Neural progenitor cell (in vitro differentiated cells): Measurements from ENCODE around the gene C2CD2L. TPM values are rescaled to one million over a fixed set of nuclear protein-coding genes. Genes with fewer than 3 reads are reported as not detected.

Source experiments
- DNase-seq: peaks from one replicate; pipeline ENCODE4 v3.0.0-alpha.2; 2016; ENCODE audit warnings: low spot score
- H2AFZ ChIP-seq: fragments of 200-600 bp; sonication (generic); replicated peaks from 2 replicates; pipeline ENCODE4 v1.6.1; 2016; ENCODE audit warnings: antibody characterized with exemption
- H3F3A ChIP-seq: fragments of 200-600 bp; sonication (generic); 2 replicates; pipeline ENCODE4 v1.6.1; 2016; ENCODE audit warnings: antibody characterized with exemption, low read depth
- H3K27ac ChIP-seq: fragments of 200-600 bp; sonication (generic); 2 replicates; pipeline ENCODE4 v1.5.1; 2016; ENCODE audit warnings: mild to moderate bottlenecking
- H3K27me3 ChIP-seq: fragments of 200-600 bp; sonication (generic); 2 replicates; pipeline ENCODE4 v1.6.1; 2016; ENCODE audit warnings: mild to moderate bottlenecking, moderate library complexity
- H3K36me3 ChIP-seq: fragments of 200-600 bp; sonication (generic); 2 replicates; pipeline ENCODE4 v1.5.1; 2016
- H3K4me1 ChIP-seq: fragments of 200-600 bp; sonication (generic); 2 replicates; pipeline ENCODE4 v1.6.1; 2016; ENCODE audit warnings: mixed run types
- H3K4me2 ChIP-seq: fragments of 200-600 bp; sonication (generic); 2 replicates; pipeline ENCODE4 v1.6.1; 2016
- H3K4me3 ChIP-seq: fragments of 200-600 bp; sonication (generic); 2 replicates; pipeline ENCODE4 v1.5.1; 2016
- H3K79me2 ChIP-seq: fragments of 200-600 bp; sonication (generic); 2 replicates; pipeline ENCODE4 v1.6.1; 2016; ENCODE audit warnings: low read depth
- H3K9ac ChIP-seq: fragments of 200-600 bp; sonication (generic); 2 replicates; pipeline ENCODE4 v1.6.1; 2016
- H3K9me3 ChIP-seq: fragments of 200-600 bp; sonication (generic); 2 replicates; pipeline ENCODE4 v1.5.1; 2016; ENCODE audit warnings: low read depth
- H4K20me1 ChIP-seq: fragments of 200-600 bp; sonication (generic); 2 replicates; pipeline ENCODE4 v1.6.1; 2016; ENCODE audit warnings: low read depth
- H3K27ac Mint-ChIP-seq: 3 replicates; pipeline ENCODE4 v1.8.0; 2021; ENCODE audit warnings: mixed read lengths
- H3K27me3 Mint-ChIP-seq: 2 replicates; pipeline ENCODE4 v1.8.0; 2022; ENCODE audit warnings: low read depth, mild to moderate bottlenecking, inconsistent platforms, moderate library complexity, mixed read lengths; ENCODE audit not compliant: insufficient read depth
- H3K36me3 Mint-ChIP-seq: 3 replicates; pipeline ENCODE4 v1.8.0; 2021; ENCODE audit warnings: mixed read lengths
- H3K4me1 Mint-ChIP-seq: 3 replicates; pipeline ENCODE4 v1.8.0; 2021; ENCODE audit warnings: mixed read lengths
- H3K4me3 Mint-ChIP-seq: 3 replicates; pipeline ENCODE4 v1.8.0; 2021; ENCODE audit warnings: mild to moderate bottlenecking, moderate library complexity, mixed read lengths
- H3K9me3 Mint-ChIP-seq: 3 replicates; pipeline ENCODE4 v1.8.0; 2020; ENCODE audit warnings: mixed read lengths
- EZH2 ChIP-seq: fragments of 200-600 bp; sonication (generic); IDR thresholded peaks from 2 replicates; pipeline ENCODE4 v1.6.1; 2017; ENCODE audit warnings: antibody characterized with exemption, mild to moderate bottlenecking, moderate library complexity
- EZH2phosphoT487 ChIP-seq: fragments of 200-600 bp; sonication (generic); IDR thresholded peaks from 2 replicates; pipeline ENCODE4 v1.6.1; 2017; ENCODE audit warnings: antibody characterized with exemption
- total RNA-seq: library from RNA; depleted of rRNA; stranded (reverse); fragments of >200 nt; gene quantifications from 2 replicates; pipeline ENCODE4 v1.2.3, GENCODE V29; 2015; ENCODE audit warnings: low replicate concordance
- TF ChIP-seq, protein P1 (sequence below): fragments of 200-600 bp; sonication (generic); IDR thresholded peaks from 2 replicates; pipeline ENCODE4 v1.5.1; 2017; ENCODE audit warnings: antibody characterized with exemption, mild to moderate bottlenecking

The C2CD2L gene
- total RNA-seq, 1 donor from 2014 or later, result 1.5 TPM

DNA sequence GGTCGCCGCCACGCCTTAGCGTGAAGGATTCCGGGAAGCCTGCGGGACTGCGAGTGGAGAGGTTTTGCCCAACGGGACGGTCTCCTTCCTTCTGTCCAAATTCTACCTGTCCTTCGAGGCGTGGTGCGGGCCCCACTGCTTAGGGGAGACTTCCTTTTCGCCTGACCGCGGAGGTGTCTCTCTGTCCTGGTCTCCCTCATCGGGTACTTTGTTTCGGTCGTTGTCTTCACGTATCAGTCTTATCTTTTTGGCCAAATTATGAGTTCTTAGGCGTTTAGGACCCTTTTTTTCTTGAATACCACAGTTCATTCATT, 14.6 kb downstream of the C2CD2L start:
- TF ChIP-seq EZH2 (no peak), EZH2phosphoT487 (no peak)
- TF ChIP-seq, protein P1, sequence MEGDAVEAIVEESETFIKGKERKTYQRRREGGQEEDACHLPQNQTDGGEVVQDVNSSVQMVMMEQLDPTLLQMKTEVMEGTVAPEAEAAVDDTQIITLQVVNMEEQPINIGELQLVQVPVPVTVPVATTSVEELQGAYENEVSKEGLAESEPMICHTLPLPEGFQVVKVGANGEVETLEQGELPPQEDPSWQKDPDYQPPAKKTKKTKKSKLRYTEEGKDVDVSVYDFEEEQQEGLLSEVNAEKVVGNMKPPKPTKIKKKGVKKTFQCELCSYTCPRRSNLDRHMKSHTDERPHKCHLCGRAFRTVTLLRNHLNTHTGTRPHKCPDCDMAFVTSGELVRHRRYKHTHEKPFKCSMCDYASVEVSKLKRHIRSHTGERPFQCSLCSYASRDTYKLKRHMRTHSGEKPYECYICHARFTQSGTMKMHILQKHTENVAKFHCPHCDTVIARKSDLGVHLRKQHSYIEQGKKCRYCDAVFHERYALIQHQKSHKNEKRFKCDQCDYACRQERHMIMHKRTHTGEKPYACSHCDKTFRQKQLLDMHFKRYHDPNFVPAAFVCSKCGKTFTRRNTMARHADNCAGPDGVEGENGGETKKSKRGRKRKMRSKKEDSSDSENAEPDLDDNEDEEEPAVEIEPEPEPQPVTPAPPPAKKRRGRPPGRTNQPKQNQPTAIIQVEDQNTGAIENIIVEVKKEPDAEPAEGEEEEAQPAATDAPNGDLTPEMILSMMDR, result no peak
- peaks cover 20% of the 10 kb centered on the region for H3F3A ChIP-seq
- DNase-seq, result no peak
- no peaks in the 10 kb centered on the region for H3K27me3 ChIP-seq
- Mint-ChIP-seq H3K27ac (peak overlapping the region; percentile 5), H3K36me3 (peaks cover 5% of the 10 kb centered on the region), H3K27me3 (peaks cover 3% of the 10 kb centered on the region), H3K4me3 (peak overlapping the region; percentile 92), H3K9me3 (no peaks in the 10 kb centered on the region), H3K4me1 (peaks cover 19% of the 10 kb centered on the region)
- no peaks in the 10 kb centered on the region for H3K9me3 ChIP-seq
- peak overlapping the region; percentile 15 for H2AFZ ChIP-seq
- no peak overlapping the region for H3K27ac ChIP-seq
- peaks cover 43% of the 10 kb centered on the region for H3K79me2 ChIP-seq
- peak overlapping the region; percentile 93 for H3K4me2 ChIP-seq
- H3K9ac ChIP-seq, result peak overlapping the region; percentile 87
- H3K4me3 ChIP-seq, result peak overlapping the region; percentile 81
- H4K20me1 ChIP-seq, result peaks cover 12% of the 10 kb centered on the region
- H3K36me3 ChIP-seq, result no peaks in the 10 kb centered on the region
- H3K4me1 ChIP-seq, result peaks cover 12% of the 10 kb centered on the region

DNA sequence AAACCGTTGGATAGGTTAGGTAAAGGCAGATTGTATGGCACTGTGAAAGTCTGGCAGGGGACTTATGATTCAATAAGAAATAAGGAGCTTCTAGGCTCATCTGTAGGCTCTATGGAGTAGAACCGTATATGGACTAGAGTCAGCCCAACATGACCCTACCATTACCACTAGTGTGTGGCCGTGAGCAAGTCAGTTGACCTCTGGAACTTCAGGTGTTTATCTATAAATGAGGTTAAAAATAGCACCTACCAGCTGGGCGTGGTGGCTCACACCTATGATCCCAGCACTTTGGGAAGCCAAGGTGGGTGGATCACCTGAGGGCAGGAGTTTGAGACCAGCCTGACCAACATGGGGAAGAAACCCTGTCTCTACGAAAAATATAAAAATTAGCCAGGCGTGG, 18.7 kb downstream of the C2CD2L start:
- DNase-seq, result no peak
- H3K4me3 ChIP-seq, result no peak overlapping the region
- peaks cover 6% of the 10 kb centered on the region for H3K4me1 ChIP-seq
- TF ChIP-seq, protein P1, result no peak
- TF ChIP-seq EZH2, result no peak
- no peak for TF ChIP-seq EZH2phosphoT487
- no peak overlapping the region for H3K27ac Mint-ChIP-seq
- no peak overlapping the region for H3K4me3 Mint-ChIP-seq
- no peak overlapping the region for H3K27ac ChIP-seq
- no peak overlapping the region for H3K9ac ChIP-seq
- H2AFZ ChIP-seq, result no peak overlapping the region
- H4K20me1 ChIP-seq, result peaks cover 12% of the 10 kb centered on the region
- H3K36me3 Mint-ChIP-seq, result peaks cover 12% of the 10 kb centered on the region
- peaks cover 11% of the 10 kb centered on the region for H3K4me1 Mint-ChIP-seq
- peaks cover 43% of the 10 kb centered on the region for H3K79me2 ChIP-seq
- H3F3A ChIP-seq, result peaks cover 4% of the 10 kb centered on the region
- H3K27me3 ChIP-seq, result no peaks in the 10 kb centered on the region
- no peaks in the 10 kb centered on the region for H3K36me3 ChIP-seq
- H3K9me3 ChIP-seq, result no peaks in the 10 kb centered on the region
- no peaks in the 10 kb centered on the region for H3K9me3 Mint-ChIP-seq
- H3K27me3 Mint-ChIP-seq, result peaks cover 1% of the 10 kb centered on the region
- H3K4me2 ChIP-seq, result no peak overlapping the region

DNA sequence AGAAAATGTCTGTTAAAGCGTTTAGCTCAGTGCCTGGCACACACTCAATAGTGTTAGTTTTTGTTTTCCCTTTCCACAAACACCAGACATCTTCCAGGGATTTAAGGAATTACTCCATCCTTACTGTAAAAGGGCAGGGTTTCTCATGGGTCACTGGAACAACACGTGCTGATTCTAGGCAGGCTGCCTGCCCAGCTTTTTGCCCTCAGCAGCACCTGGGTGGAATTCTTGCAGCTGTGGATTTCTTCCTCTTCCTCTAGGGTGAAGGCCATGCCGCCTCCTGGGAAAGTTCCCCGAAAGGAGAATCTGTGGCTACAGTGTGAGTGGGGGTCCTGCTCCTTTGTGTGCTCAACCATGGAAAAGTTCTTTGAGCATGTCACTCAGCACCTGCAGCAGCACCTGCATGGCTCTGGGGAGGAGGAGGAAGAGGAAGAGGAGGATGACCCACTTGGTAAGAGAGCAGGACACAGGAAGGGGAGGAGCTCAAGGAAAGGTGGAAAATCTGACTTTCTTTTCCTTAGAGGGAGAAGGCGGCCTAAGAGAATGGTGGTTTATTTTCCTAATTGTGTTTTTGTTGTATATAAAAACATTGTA, 19.6 kb downstream of the C2CD2L start:
- H3K36me3 Mint-ChIP-seq, result peaks cover 17% of the 10 kb centered on the region
- no peak overlapping the region for H2AFZ ChIP-seq
- peaks cover 6% of the 10 kb centered on the region for H3K4me1 ChIP-seq
- no peaks in the 10 kb centered on the region for H3K9me3 Mint-ChIP-seq
- H3K9ac ChIP-seq, result no peak overlapping the region
- no peak overlapping the region for H3K27ac ChIP-seq
- DNase-seq, result no peak
- H4K20me1 ChIP-seq, result peaks cover 10% of the 10 kb centered on the region
- TF ChIP-seq, protein P1, result no peak
- TF ChIP-seq EZH2phosphoT487 (no peak), EZH2 (no peak)
- no peak overlapping the region for H3K4me2 ChIP-seq
- peaks cover 4% of the 10 kb centered on the region for H3F3A ChIP-seq
- peaks cover 9% of the 10 kb centered on the region for H3K4me1 Mint-ChIP-seq
- no peaks in the 10 kb centered on the region for H3K9me3 ChIP-seq
- no peaks in the 10 kb centered on the region for H3K36me3 ChIP-seq
- no peak overlapping the region for H3K4me3 ChIP-seq
- no peaks in the 10 kb centered on the region for H3K27me3 Mint-ChIP-seq
- peaks cover 39% of the 10 kb centered on the region for H3K79me2 ChIP-seq
- H3K27ac Mint-ChIP-seq, result no peak overlapping the region
- no peak overlapping the region for H3K4me3 Mint-ChIP-seq
- no peaks in the 10 kb centered on the region for H3K27me3 ChIP-seq
